ENCODE measurements around the gene FAM163B.

FAM163B gene

GRCh38 chr9:133528001-133528875 is 81.0 kb downstream of the FAM163B start:
- TF ChIP-seq CTCF (IDR thresholded peaks at IDR 0.05; ENCODE audit: control insufficient read depth, insufficient read depth, low read depth, low read length, missing control alignments) = no peak
- H3K4me3 ChIP-seq (ENCODE audit: control insufficient read depth, low read depth, low read length) = no peak overlapping the region
- no peak for DNase-seq (ENCODE audit: low read depth)

GRCh38 chr9:133527444-133527920 is 81.7 kb downstream of the FAM163B start:
- no peak for TF ChIP-seq CTCF (IDR thresholded peaks at IDR 0.05; ENCODE audit: control insufficient read depth, insufficient read depth, low read depth, low read length, missing control alignments)
- no peak for DNase-seq (ENCODE audit: low read depth)
- H3K4me3 ChIP-seq (ENCODE audit: control insufficient read depth, low read depth, low read length) = no peak overlapping the region
